ENCODE data around the gene ITPR1.

ITPR1 gene

DNA sequence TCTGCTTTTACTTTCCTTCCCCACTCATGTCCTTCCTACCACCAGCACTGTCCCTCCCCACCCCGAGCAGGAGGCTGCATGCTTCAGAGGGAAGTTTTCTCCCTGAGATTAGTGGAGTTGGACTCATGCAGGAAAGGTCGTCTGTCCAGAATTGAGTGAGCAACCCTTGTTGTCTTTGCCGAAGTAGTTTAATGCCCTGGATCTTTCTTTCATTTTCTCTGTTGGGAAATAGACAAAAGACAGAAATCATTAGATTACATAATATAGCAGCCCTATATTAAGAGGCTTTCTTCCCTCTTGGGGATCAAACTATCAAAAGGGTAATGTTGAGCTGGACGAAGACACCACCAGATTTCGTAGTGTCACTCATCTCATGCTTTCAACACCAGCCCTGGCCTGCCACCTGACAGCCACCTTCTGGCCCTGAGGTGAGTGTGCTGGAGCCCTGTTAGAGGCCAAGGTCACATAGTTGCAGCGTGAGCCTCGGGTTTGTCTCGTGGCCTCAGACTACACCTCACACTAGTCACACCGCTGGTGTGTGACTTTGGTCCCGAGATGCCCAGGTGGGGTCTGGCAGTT, 231.0 kb downstream of the ITPR1 start (continued):
- TF ChIP-seq, protein P1, sequence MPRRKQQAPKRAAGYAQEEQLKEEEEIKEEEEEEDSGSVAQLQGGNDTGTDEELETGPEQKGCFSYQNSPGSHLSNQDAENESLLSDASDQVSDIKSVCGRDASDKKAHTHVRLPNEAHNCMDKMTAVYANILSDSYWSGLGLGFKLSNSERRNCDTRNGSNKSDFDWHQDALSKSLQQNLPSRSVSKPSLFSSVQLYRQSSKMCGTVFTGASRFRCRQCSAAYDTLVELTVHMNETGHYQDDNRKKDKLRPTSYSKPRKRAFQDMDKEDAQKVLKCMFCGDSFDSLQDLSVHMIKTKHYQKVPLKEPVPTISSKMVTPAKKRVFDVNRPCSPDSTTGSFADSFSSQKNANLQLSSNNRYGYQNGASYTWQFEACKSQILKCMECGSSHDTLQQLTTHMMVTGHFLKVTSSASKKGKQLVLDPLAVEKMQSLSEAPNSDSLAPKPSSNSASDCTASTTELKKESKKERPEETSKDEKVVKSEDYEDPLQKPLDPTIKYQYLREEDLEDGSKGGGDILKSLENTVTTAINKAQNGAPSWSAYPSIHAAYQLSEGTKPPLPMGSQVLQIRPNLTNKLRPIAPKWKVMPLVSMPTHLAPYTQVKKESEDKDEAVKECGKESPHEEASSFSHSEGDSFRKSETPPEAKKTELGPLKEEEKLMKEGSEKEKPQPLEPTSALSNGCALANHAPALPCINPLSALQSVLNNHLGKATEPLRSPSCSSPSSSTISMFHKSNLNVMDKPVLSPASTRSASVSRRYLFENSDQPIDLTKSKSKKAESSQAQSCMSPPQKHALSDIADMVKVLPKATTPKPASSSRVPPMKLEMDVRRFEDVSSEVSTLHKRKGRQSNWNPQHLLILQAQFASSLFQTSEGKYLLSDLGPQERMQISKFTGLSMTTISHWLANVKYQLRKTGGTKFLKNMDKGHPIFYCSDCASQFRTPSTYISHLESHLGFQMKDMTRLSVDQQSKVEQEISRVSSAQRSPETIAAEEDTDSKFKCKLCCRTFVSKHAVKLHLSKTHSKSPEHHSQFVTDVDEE (CRISPR knock-in tag; IDR thresholded peaks at IDR 0.05): no peak
- TF ChIP-seq GLIS3 (CRISPR knock-in tag; IDR thresholded peaks at IDR 0.05) (no peak), ISL1 (CRISPR knock-in tag; IDR thresholded peaks at IDR 0.05) (no peak), ZNF70 (CRISPR knock-in tag; IDR thresholded peaks at IDR 0.05) (no peak)

DNA sequence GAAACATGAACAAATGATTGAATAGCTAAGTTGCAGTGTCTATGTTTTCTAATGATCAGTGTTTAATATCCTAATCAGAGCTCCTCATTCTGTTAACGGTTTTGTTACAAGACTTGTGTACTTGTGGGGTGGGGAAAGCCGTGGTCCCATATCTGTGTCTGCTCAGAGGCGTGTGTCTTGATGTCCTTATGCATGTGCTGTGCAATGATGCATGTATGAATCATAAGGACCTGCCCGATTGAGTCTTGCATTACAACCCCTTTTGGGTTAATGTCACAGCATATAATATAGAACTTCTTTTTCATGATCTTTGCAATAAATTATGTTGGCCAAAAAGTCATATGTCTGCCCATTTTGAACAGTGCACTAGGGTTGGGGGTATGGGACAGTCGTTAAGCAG, 233.4 kb downstream of the ITPR1 start:
- ATAC-seq: no peak
- TF ChIP-seq TCF4 (CRISPR knock-in tag; IDR thresholded peaks at IDR 0.05; ENCODE audit: borderline replicate concordance) (no peak), ZNF70 (CRISPR knock-in tag; IDR thresholded peaks at IDR 0.05) (no peak), ZNF565 (CRISPR knock-in tag; conservative IDR thresholded peaks at IDR 0.05; ENCODE audit: low read depth) (no peak), ZC3H10 (CRISPR knock-in tag; IDR thresholded peaks at IDR 0.05) (no peak), OSR1 (CRISPR knock-in tag; IDR thresholded peaks at IDR 0.05) (no peak), SNAI2 (CRISPR knock-in tag; IDR thresholded peaks at IDR 0.05) (no peak), ESRRG (CRISPR knock-in tag; IDR thresholded peaks at IDR 0.05) (no peak), ZNF8 (CRISPR knock-in tag; IDR thresholded peaks at IDR 0.05) (no peak)

DNA sequence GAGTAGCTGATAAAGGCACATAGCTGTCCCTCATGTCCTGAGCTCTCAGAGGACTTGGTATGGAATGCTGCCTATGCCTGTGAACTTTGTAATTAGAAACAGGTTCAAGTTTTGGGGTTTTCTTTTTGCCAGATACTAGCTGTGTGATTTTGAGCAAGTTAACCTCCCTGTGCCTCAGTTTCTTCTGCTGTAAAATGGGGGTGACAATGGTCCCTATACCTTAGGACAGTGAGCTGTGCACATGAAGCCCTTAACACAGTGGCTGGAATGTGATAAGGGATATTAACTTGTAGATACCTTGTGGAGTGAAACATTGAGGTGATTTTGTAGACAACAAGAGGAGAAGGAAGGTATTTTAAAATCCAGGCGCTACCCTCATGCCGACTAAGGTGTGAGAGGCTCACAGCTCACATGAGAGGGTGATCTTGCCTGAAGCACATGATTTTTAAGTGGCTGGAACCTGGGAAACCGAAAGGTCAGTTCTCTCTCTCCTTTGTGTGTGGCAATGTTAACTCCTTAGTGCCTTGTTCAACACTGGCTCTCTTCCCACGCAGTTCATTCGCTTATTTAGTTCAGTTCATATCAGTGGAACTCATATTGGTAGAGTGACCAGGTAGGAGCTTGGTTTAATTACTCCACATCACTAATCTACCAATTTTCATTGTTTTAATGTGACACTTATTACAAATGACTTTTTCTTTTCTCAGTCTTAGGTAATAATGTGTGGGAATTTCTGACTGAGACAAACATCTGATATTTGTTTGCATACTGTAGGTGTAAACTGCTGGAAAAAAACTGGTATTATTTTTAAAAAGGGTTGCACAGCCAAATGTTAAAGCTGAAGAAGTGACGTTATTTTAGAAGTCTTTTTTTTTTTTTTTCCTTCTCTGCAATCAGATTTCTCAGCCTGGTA, 236.2 kb downstream of the ITPR1 start:
- TF ChIP-seq RARB (CRISPR knock-in tag; IDR thresholded peaks at IDR 0.05) (no peak), ZFP30 (CRISPR knock-in tag; IDR thresholded peaks at IDR 0.05) (no peak), CSDC2 (CRISPR knock-in tag; IDR thresholded peaks at IDR 0.05) (no peak), ESRRG (CRISPR knock-in tag; IDR thresholded peaks at IDR 0.05) (no peak), TCF4 (CRISPR knock-in tag; IDR thresholded peaks at IDR 0.05; ENCODE audit: borderline replicate concordance) (no peak), ZNF565 (CRISPR knock-in tag; conservative IDR thresholded peaks at IDR 0.05; ENCODE audit: low read depth) (no peak), ZNF8 (CRISPR knock-in tag; IDR thresholded peaks at IDR 0.05) (no peak), ARNTL (CRISPR knock-in tag; IDR thresholded peaks at IDR 0.05; ENCODE audit: borderline replicate concordance, low read depth) (no peak), ISL1 (CRISPR knock-in tag; IDR thresholded peaks at IDR 0.05) (no peak), SNAI2 (CRISPR knock-in tag; IDR thresholded peaks at IDR 0.05) (no peak), ZFP3 (CRISPR knock-in tag; IDR thresholded peaks at IDR 0.05) (no peak), OSR1 (CRISPR knock-in tag; IDR thresholded peaks at IDR 0.05) (no peak)
- TF ChIP-seq, protein P2, sequence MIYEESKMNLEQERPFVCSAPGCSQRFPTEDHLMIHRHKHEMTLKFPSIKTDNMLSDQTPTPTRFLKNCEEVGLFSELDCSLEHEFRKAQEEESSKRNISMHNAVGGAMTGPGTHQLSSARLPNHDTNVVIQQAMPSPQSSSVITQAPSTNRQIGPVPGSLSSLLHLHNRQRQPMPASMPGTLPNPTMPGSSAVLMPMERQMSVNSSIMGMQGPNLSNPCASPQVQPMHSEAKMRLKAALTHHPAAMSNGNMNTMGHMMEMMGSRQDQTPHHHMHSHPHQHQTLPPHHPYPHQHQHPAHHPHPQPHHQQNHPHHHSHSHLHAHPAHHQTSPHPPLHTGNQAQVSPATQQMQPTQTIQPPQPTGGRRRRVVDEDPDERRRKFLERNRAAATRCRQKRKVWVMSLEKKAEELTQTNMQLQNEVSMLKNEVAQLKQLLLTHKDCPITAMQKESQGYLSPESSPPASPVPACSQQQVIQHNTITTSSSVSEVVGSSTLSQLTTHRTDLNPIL (CRISPR knock-in tag; IDR thresholded peaks at IDR 0.05; ENCODE audit: low read depth): no peak
- TF ChIP-seq, protein P3, sequence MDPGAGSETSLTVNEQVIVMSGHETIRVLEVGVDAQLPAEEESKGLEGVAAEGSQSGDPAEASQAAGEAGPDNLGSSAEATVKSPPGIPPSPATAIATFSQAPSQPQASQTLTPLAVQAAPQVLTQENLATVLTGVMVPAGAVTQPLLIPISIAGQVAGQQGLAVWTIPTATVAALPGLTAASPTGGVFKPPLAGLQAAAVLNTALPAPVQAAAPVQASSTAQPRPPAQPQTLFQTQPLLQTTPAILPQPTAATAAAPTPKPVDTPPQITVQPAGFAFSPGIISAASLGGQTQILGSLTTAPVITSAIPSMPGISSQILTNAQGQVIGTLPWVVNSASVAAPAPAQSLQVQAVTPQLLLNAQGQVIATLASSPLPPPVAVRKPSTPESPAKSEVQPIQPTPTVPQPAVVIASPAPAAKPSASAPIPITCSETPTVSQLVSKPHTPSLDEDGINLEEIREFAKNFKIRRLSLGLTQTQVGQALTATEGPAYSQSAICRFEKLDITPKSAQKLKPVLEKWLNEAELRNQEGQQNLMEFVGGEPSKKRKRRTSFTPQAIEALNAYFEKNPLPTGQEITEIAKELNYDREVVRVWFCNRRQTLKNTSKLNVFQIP (CRISPR knock-in tag; IDR thresholded peaks at IDR 0.05; ENCODE audit: borderline replicate concordance, low read depth): no peak
- TF ChIP-seq, protein P1 (CRISPR knock-in tag; IDR thresholded peaks at IDR 0.05): no peak
- TF ChIP-seq, protein P4, sequence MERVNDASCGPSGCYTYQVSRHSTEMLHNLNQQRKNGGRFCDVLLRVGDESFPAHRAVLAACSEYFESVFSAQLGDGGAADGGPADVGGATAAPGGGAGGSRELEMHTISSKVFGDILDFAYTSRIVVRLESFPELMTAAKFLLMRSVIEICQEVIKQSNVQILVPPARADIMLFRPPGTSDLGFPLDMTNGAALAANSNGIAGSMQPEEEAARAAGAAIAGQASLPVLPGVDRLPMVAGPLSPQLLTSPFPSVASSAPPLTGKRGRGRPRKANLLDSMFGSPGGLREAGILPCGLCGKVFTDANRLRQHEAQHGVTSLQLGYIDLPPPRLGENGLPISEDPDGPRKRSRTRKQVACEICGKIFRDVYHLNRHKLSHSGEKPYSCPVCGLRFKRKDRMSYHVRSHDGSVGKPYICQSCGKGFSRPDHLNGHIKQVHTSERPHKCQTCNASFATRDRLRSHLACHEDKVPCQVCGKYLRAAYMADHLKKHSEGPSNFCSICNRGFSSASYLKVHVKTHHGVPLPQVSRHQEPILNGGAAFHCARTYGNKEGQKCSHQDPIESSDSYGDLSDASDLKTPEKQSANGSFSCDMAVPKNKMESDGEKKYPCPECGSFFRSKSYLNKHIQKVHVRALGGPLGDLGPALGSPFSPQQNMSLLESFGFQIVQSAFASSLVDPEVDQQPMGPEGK (CRISPR knock-in tag; IDR thresholded peaks at IDR 0.05; ENCODE audit: borderline replicate concordance): no peak
- TF ChIP-seq, protein P5, sequence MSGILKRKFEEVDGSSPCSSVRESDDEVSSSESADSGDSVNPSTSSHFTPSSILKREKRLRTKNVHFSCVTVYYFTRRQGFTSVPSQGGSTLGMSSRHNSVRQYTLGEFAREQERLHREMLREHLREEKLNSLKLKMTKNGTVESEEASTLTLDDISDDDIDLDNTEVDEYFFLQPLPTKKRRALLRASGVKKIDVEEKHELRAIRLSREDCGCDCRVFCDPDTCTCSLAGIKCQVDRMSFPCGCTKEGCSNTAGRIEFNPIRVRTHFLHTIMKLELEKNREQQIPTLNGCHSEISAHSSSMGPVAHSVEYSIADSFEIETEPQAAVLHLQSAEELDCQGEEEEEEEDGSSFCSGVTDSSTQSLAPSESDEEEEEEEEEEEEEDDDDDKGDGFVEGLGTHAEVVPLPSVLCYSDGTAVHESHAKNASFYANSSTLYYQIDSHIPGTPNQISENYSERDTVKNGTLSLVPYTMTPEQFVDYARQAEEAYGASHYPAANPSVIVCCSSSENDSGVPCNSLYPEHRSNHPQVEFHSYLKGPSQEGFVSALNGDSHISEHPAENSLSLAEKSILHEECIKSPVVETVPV (CRISPR knock-in tag; IDR thresholded peaks at IDR 0.05): no peak
- no peak for ATAC-seq

Data from SK-N-SH treated with all-trans-retinoic acid at 6 μM for 48 hours (cell line).